AG04449 (cell line): ENCODE results near the gene ADGRG6.
"Not testable (repeated sequence)": the region's sequence is repeated elsewhere in the genome, so short reads cannot be mapped to it uniquely, and the experiment has no call there.

Source experiments
- CTCF ChIA-PET: fragments of 350-600 bp; formaldehyde crosslinking; extraction: SDS; loops from one replicate; lab custom pipeline; 2021; ENCODE audit warnings: antibody characterized with exemption; lab: Yijun Ruan, JAX
- POLR2A ChIA-PET: fragments of 400-600, 350-600 bp; formaldehyde crosslinking; extraction: SDS; loops from one replicate; lab custom pipeline; 2020; ENCODE audit warnings: antibody characterized with exemption, inconsistent platforms; lab: Yijun Ruan, JAX
- DNase-seq: peaks from one replicate; pipeline ENCODE4 v3.0.0-alpha.2; 2010; ENCODE audit warnings: low read depth, low spot score
- H3K4me3 ChIP-seq: 2 replicates; pipeline ENCODE4 v1.5.1; 2011; ENCODE audit warnings: low read depth, mild to moderate bottlenecking, control low read depth, low read length
- CTCF ChIP-seq: IDR thresholded peaks from one replicate; pipeline ENCODE4 v1.5.1; 2011; ENCODE audit warnings: mild to moderate bottlenecking, moderate library complexity, low read length, control low read depth, inconsistent platforms; ENCODE audit not compliant: insufficient read depth; ENCODE audit errors: missing control alignments

The ADGRG6 gene

GRCh38 chr6:142419071-142419470 lies 117.3 kb downstream of the ADGRG6 start:
- TF ChIP-seq CTCF = no peak
- POLR2A ChIA-PET = no interaction called here
- CTCF ChIA-PET = interaction anchor here (0.9 to 1.7 kb wide), 3 partner anchors 56 to 273 kb away, joined by 3 to 5 read pairs (median 3); partner anchors contain the start of gene NMBR

GRCh38 chr6:142420802-142421201 lies 119.0 kb downstream of the ADGRG6 start:
- CTCF ChIA-PET = interaction anchor here (1.0 to 1.7 kb wide), 2 partner anchors 54 to 264 kb away, joined by 4 read pairs; no protein-coding TSS in a partner anchor
- POLR2A ChIA-PET = no interaction called here
- no peak for DNase-seq
- H3K4me3 ChIP-seq = no peak overlapping the region
- TF ChIP-seq CTCF = no peak

More at GRCh38 chr6:142419071-142419470, 117.3 kb downstream of the ADGRG6 start:
- DNase-seq = no peak
- no peak overlapping the region for H3K4me3 ChIP-seq

GRCh38 chr6:142421285-142422117 lies 119.7 kb downstream of the ADGRG6 start:
- DNase-seq = no peak
- POLR2A ChIA-PET = interaction anchor here (0.6 kb wide), 1 partner anchor 186 kb away, joined by 3 read pairs; no protein-coding TSS in a partner anchor
- TF ChIP-seq CTCF = no peak
- H3K4me3 ChIP-seq = no peak overlapping the region
- CTCF ChIA-PET = interaction anchor here (1.0 to 1.7 kb wide), 2 partner anchors 53 to 264 kb away, joined by 4 read pairs; no protein-coding TSS in a partner anchor

- H3K4me3 ChIP-seq, DNase-seq, POLR2A ChIA-PET, CTCF ChIA-PET: not testable (repeated sequence)
Measured at GRCh38 chr6:142426444-142427132, 124.8 kb downstream of the ADGRG6 start.

GRCh38 chr6:142428468-142428867 lies 126.7 kb downstream of the ADGRG6 start:
- DNase-seq, POLR2A ChIA-PET: not testable (repeated sequence)
- CTCF ChIA-PET = interaction anchor here (1.5 kb wide), 1 partner anchor 272 kb away, joined by 3 read pairs; no protein-coding TSS in a partner anchor

GRCh38 chr6:142429195-142429594 lies 127.4 kb downstream of the ADGRG6 start:
- CTCF ChIA-PET = interaction anchor here (1.5 kb wide), 1 partner anchor 273 kb away, joined by 3 read pairs; no protein-coding TSS in a partner anchor
- no peak for TF ChIP-seq CTCF
- DNase-seq = no peak
- no peak overlapping the region for H3K4me3 ChIP-seq
- POLR2A ChIA-PET = no interaction called here

More at GRCh38 chr6:142428468-142428867, 126.7 kb downstream of the ADGRG6 start:
- not testable (repeated sequence) for H3K4me3 ChIP-seq

GRCh38 chr6:142433419-142433818 lies 131.6 kb downstream of the ADGRG6 start:
- ChIA-PET POLR2A (no interaction called here), CTCF (no interaction called here)
- TF ChIP-seq CTCF = no peak
- no peak for DNase-seq
- H3K4me3 ChIP-seq = no peak overlapping the region
